Measurements from ENCODE around the gene KIFC3. TPM values are rescaled to one million over a fixed set of nuclear protein-coding genes. Genes with fewer than 3 reads are reported as not detected.
"Not testable (repeated sequence)": the region's sequence is repeated elsewhere in the genome, so short reads cannot be mapped to it uniquely, and the experiment has no call there.

KIFC3 gene, protein sequence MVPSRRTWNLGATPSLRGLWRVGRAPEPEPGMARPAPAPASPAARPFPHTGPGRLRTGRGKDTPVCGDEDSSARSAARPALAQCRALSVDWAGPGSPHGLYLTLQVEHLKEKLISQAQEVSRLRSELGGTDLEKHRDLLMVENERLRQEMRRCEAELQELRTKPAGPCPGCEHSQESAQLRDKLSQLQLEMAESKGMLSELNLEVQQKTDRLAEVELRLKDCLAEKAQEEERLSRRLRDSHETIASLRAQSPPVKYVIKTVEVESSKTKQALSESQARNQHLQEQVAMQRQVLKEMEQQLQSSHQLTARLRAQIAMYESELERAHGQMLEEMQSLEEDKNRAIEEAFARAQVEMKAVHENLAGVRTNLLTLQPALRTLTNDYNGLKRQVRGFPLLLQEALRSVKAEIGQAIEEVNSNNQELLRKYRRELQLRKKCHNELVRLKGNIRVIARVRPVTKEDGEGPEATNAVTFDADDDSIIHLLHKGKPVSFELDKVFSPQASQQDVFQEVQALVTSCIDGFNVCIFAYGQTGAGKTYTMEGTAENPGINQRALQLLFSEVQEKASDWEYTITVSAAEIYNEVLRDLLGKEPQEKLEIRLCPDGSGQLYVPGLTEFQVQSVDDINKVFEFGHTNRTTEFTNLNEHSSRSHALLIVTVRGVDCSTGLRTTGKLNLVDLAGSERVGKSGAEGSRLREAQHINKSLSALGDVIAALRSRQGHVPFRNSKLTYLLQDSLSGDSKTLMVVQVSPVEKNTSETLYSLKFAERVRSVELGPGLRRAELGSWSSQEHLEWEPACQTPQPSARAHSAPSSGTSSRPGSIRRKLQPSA
- 10 to 100 TPM; 51.8 to 81.5 (median 72.7) TPM for total RNA-seq (2021; fragmentation: NEBNext Ultra II Directional; extraction: Animal tissue kit (Norgen Biotek cat#: 25700))
- long read RNA-seq, partial matches to known transcripts = 8 of 13 reads
- long read RNA-seq, other reads (novel, unspliced or antisense) = 4 of 13 reads

DNA sequence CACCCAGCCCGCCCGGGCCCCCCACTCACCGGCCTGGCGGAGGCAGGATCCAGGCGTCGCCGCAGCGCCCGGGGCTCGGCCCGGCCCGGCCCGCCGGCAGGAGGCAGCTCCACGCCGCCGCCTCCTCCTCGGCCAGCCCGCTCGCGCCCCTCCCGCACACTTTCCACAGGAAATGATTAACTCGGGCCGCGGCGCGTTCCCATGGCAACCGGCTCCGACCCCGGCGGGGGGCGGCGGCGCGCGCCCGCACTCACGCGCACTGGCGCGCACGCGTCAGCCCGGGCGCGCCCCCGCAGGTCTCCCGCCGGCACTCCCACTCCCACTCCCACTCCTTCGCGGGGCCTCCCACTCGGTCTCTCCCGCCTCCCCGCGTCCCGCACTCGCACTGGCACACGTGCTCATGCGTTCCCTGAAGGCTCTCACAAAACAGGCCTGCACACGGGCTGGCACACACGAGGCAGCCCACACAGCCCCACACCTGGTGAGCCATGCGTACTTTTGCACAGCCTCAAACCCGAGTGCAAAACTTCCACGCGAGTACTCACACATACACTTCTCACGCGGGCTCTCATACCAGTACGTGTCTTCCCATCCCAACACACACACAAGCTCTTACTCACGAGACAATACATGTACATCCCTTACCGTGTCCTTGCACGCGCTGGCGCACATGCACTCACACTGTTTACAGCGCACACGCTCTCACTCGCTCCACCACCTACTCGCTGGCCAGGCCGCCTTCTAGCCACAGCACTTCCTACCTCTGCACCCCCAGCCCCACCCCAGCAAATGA, at the start of gene KIFC3:
Gene KIFC3, minus strand, starts transcription at position 151 of the 793 bp plus-strand sequence. CDS start 4,248 bp downstream, outside the sequence.
- Mint-ChIP-seq H3K4me1 (ENCODE audit: low read depth) (peaks cover 67% of the 10 kb centered on the region), H3K4me3 (peak within 1 kb of the TSS; percentile 96), H3K27ac (peak within 1 kb of the TSS; percentile 99), H3K36me3 (ENCODE audit: low read depth) (peaks cover 16% of the 10 kb centered on the region), H3K9me3 (no peaks in the 10 kb centered on the region), H3K27me3 (ENCODE audit: insufficient read depth) (peaks cover 1% of the 10 kb centered on the region)
- TF ChIP-seq, protein P1, sequence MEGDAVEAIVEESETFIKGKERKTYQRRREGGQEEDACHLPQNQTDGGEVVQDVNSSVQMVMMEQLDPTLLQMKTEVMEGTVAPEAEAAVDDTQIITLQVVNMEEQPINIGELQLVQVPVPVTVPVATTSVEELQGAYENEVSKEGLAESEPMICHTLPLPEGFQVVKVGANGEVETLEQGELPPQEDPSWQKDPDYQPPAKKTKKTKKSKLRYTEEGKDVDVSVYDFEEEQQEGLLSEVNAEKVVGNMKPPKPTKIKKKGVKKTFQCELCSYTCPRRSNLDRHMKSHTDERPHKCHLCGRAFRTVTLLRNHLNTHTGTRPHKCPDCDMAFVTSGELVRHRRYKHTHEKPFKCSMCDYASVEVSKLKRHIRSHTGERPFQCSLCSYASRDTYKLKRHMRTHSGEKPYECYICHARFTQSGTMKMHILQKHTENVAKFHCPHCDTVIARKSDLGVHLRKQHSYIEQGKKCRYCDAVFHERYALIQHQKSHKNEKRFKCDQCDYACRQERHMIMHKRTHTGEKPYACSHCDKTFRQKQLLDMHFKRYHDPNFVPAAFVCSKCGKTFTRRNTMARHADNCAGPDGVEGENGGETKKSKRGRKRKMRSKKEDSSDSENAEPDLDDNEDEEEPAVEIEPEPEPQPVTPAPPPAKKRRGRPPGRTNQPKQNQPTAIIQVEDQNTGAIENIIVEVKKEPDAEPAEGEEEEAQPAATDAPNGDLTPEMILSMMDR (IDR thresholded peaks at IDR 0.05) = peak; percentile 28
- peak; percentile 62 for DNase-seq

DNA sequence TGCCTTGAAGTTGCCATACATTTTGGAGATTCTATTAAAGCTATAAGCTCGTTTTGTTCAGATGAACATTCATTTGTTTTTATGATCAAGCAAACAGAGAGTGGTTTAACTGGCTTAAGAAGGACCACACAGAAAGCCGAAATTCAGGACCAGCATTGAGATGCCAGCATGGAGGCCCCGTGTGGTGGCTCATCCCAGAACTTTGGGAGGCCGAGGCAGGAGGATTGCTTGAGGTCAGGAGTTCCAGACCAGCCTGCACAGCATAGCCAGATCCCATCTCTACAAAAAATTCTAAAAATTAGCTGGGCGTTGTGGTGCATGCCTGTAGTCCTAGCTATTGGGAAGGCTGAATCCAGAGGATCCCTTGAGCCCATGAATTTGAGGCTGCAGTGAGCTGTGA, 45.9 kb upstream of the KIFC3 start:
- Mint-ChIP-seq H3K4me3 (no peak overlapping the region), H3K9me3 (no peaks in the 10 kb centered on the region), H3K27ac (no peak overlapping the region), H3K27me3 (ENCODE audit: insufficient read depth) (peaks cover 29% of the 10 kb centered on the region), H3K4me1 (ENCODE audit: low read depth) (no peaks in the 10 kb centered on the region), H3K36me3 (ENCODE audit: low read depth) (no peaks in the 10 kb centered on the region)
- no peak for DNase-seq
- TF ChIP-seq, protein P1 (IDR thresholded peaks at IDR 0.05) = no peak

DNA sequence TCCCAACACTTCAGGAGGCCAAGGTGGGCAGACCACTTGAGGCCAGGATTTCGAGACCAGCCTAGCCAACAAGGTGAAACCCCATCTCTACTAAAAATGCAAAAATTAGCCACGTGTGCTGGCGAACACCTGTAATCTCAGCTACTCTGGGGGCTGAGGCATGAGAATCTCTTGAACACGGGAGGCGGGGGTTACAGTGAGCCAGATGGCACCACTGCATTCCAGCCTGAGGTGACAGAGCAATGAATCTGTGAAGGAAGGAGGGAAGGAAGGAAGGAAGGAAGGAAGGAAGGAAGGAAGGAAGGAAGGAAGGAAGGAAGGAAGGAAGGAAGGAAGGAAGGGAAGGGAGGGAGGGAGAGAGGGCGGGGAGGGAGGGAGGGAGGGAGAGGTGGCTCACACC, 44.6 kb upstream of the KIFC3 start:
- H3K27ac Mint-ChIP-seq; H3K4me1 Mint-ChIP-seq (ENCODE audit: low read depth); H3K4me3 Mint-ChIP-seq; DNase-seq; H3K9me3 Mint-ChIP-seq; H3K36me3 Mint-ChIP-seq (ENCODE audit: low read depth): not testable (repeated sequence)
- peaks cover 29% of the 10 kb centered on the region for H3K27me3 Mint-ChIP-seq (ENCODE audit: insufficient read depth)

DNA sequence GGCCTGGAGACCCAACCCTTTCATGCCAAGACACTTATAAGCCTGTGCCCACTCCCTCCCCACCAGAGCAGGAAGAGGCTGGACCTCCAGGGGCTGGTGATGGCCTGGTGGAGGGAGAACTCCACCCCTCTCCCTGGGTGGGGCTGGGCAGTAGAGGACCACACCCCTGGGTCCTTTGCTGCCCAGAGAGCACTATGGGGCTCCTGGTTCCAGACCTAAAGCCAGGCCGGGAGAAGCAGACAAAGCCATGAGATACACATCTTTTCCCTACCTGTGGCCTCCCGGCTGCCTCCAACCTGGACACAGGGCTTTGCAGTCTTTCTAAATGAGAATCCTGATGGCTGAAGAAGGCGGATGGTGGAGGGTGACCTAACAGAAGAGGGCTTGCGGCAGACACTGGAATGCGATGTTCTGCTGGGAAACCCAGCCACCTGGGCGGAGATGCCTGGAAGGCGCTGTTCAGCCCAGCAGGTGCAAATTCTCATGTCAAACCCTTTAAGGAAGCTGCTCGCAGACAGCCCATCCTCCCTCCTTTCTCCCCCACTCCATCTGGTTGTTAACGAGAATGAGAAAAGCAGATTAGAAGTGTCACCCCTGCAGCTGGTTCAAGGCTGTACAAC, 43.9 kb upstream of the KIFC3 start:
- Mint-ChIP-seq H3K36me3 (ENCODE audit: low read depth) (no peaks in the 10 kb centered on the region), H3K4me1 (ENCODE audit: low read depth) (peaks cover 7% of the 10 kb centered on the region; the same call in 1 of the 2 replicates), H3K9me3 (no peaks in the 10 kb centered on the region), H3K27me3 (ENCODE audit: insufficient read depth) (peaks cover 29% of the 10 kb centered on the region), H3K4me3 (no peak overlapping the region), H3K27ac (no peak overlapping the region)
- TF ChIP-seq, protein P1 (IDR thresholded peaks at IDR 0.05) = no peak
- DNase-seq = no peak

DNA sequence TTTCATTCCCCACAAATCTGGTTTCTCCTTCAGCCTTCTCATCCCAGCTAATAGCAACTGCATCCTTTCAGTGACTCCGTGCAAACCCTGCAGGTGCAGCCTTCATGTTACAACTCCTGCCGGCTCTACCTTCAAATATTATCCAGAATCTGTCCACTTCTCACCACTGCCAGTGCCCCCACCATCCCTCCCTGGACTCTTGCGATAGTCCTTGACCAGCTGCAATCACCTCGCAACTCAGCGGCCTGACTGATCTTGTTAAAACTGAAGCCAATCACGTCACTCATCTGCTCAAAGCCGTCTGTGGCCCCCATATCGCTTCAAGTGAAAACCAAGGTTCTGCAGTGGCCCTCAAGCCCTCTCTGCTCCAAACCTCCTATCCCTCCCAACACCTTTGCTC, 42.8 kb upstream of the KIFC3 start:
- no peak overlapping the region for H3K4me3 Mint-ChIP-seq
- TF ChIP-seq, protein P1 (IDR thresholded peaks at IDR 0.05) = no peak
- peaks cover 7% of the 10 kb centered on the region; the same call in 1 of the 2 replicates for H3K4me1 Mint-ChIP-seq (ENCODE audit: low read depth)
- no peak for DNase-seq
- H3K9me3 Mint-ChIP-seq = no peaks in the 10 kb centered on the region
- no peak overlapping the region for H3K27ac Mint-ChIP-seq
- no peaks in the 10 kb centered on the region for H3K36me3 Mint-ChIP-seq (ENCODE audit: low read depth)
- H3K27me3 Mint-ChIP-seq (ENCODE audit: insufficient read depth) = peaks cover 30% of the 10 kb centered on the region

Data from HFFc6 (cell line).